T-cell (primary cell): ENCODE data around the gene BCLAF3. TPM values are rescaled to one million over a fixed set of nuclear protein-coding genes. Genes with fewer than 3 reads are reported as not detected.

ENCODE experiments used
- ATAC-seq, 4 experiments: fragments of 200-7000 bp in 3 of 4; fragments of 150-1000 bp in 1 of 4; cut with Tn5 transposase; replicated peaks in 1 of 4; 1 replicate in 3 of 4; 2 replicates in 1 of 4; pipeline ENCODE4 v1.10.0; 2021; ENCODE audit warnings: moderate library complexity in 3 of 4, mild to moderate bottlenecking in 2 of 4, moderate number of reproducible peaks in 1 of 4
- CTCF ChIA-PET, 2 donors: fragments of 300-600 bp; sonication (Branson Sonifier 250); formaldehyde crosslinking; loops; one replicate each; lab custom pipeline; 2022; ENCODE audit warnings: antibody characterized with exemption in 2 of 2; lab: Charles Lee
- POLR2A ChIA-PET, 2 donors: fragments of 300-600 bp; sonication (Branson Sonifier 250); formaldehyde crosslinking; loops; one replicate each; lab custom pipeline; 2022; ENCODE audit warnings: antibody characterized with exemption in 2 of 2; lab: Charles Lee
- DNase-seq, 35 experiments: peaks; one replicate each; pipeline versions ENCODE4 v3.0.0 to v3.0.0-alpha.2; 2013 to 2023
- H3K27ac ChIP-seq: one replicate; pipeline ENCODE4 v1.5.1; 2013; ENCODE audit warnings: low read length
- H3K27me3 ChIP-seq, 2 experiments: replicated peaks in 1 of 2; 1 replicate in 1 of 2; 2 replicates in 1 of 2; pipeline versions ENCODE4 v1.6.1 to v1.7.0; 2013; ENCODE audit warnings: low read length in 1 of 2, mixed read lengths in 1 of 2; ENCODE audit not compliant: control insufficient read depth in 2 of 2, insufficient read depth in 2 of 2; ENCODE audit errors: extremely low read depth in 1 of 2
- H3K36me3 ChIP-seq, 2 donors: 1 replicate in 1 of 2; 2 replicates in 1 of 2; pipeline versions ENCODE4 v1.6.1 to v1.7.0; 2013; ENCODE audit warnings: low read length in 1 of 2; ENCODE audit not compliant: control insufficient read depth in 2 of 2, insufficient read depth in 1 of 2; ENCODE audit errors: extremely low read depth in 1 of 2
- H3K4me1 ChIP-seq, 2 experiments: 1 replicate in 1 of 2; 2 replicates in 1 of 2; pipeline versions ENCODE4 v1.6.1 to v1.7.0; 2013; ENCODE audit warnings: low read length in 2 of 2, mixed read lengths in 1 of 2; ENCODE audit not compliant: insufficient read depth in 2 of 2, control insufficient read depth in 1 of 2; ENCODE audit errors: extremely low read depth in 1 of 2
- H3K4me3 ChIP-seq, 2 donors: 1 replicate in 1 of 2; 2 replicates in 1 of 2; pipeline versions ENCODE4 v1.5.1 to v1.7.0; 2013; ENCODE audit warnings: mild to moderate bottlenecking in 2 of 2, low read length in 1 of 2, moderate library complexity in 1 of 2; ENCODE audit not compliant: control insufficient read depth in 1 of 2; ENCODE audit errors: extremely low read depth in 1 of 2
- H3K9me3 ChIP-seq: 2 replicates; pipeline ENCODE4 v1.7.0; 2013
- H3K27ac Mint-ChIP-seq, 2 donors: one replicate each; pipeline ENCODE4 v1.8.0; 2020 to 2021; ENCODE audit warnings: mild to moderate bottlenecking in 2 of 2, mixed read lengths in 2 of 2
- H3K27me3 Mint-ChIP-seq, 2 donors: one replicate each; pipeline ENCODE4 v1.8.0; 2021 to 2022; ENCODE audit warnings: mixed read lengths in 2 of 2
- H3K36me3 Mint-ChIP-seq: one replicate; pipeline ENCODE4 v1.8.0; 2021; ENCODE audit warnings: mixed read lengths
- H3K4me1 Mint-ChIP-seq, 3 donors: one replicate each; pipeline ENCODE4 v1.8.0; 2020 to 2022; ENCODE audit warnings: mixed read lengths in 3 of 3, mild to moderate bottlenecking in 1 of 3
- H3K4me3 Mint-ChIP-seq, 3 donors: one replicate each; pipeline ENCODE4 v1.8.0; 2020 to 2022; ENCODE audit warnings: mild to moderate bottlenecking in 3 of 3, mixed read lengths in 3 of 3, moderate library complexity in 3 of 3
- H3K9me3 Mint-ChIP-seq, 3 donors: one replicate each; pipeline ENCODE4 v1.8.0; 2020 to 2022; ENCODE audit warnings: mixed read lengths in 3 of 3
- whole genome bisulfite sequencing: methylation state at CpG from one replicate; pipeline ENCODE4 v1.1.5; 2013; ENCODE audit warnings: missing lambda C conversion rate; ENCODE audit not compliant: insufficient coverage; 5-methylcytosine and 5-hydroxymethylcytosine counted together
- total RNA-seq, 35 experiments: library from RNA in 6 of 35; stranded (reverse) in 6 of 35; fragments of 120-200 nt in 1 of 35; gene quantifications; one replicate each; pipeline versions ENCODE4 v1.2.1 to v1.2.4 and lab custom pipeline; 2013 to 2026

Gene BCLAF3
- total RNA-seq, 5 donors from 2014 or later (not counting 1 experiment from before 2014, with no cell fraction given), result 9.1 to 13.6 (median 10.0) TPM

GRCh38 chrX:20026278-20026677, 35.4 kb upstream of the BCLAF3 start:
- no peak for DNase-seq
- POLR2A ChIA-PET, result no interaction called here
- Mint-ChIP-seq H3K27me3 (peaks cover 0 to 5% of the 10 kb centered on the region in 2 donors), H3K9me3 (no peaks in the 10 kb centered on the region), H3K4me1 (peaks cover 8 to 17% (median 13%) of the 10 kb centered on the region in 3 donors), H3K36me3 (peaks cover 3% of the 10 kb centered on the region), H3K27ac (no peak overlapping the region), H3K4me3 (no peak overlapping the region)
- no peaks in the 10 kb centered on the region for H3K27me3 ChIP-seq
- no CpG with 5 or more reads among the region's 2 CpGs for WGBS
- H3K27ac ChIP-seq, result no peak overlapping the region
- ATAC-seq, result no peak
- CTCF ChIA-PET, result no interaction called here
- no peak overlapping the region for H3K4me3 ChIP-seq
- H3K36me3 ChIP-seq, result no peaks in the 10 kb centered on the region
- H3K9me3 ChIP-seq, result no peaks in the 10 kb centered on the region
- peaks cover 0 to 14% of the 10 kb centered on the region in 2 experiments for H3K4me1 ChIP-seq

- H3K4me1 Mint-ChIP-seq, result no peaks in the 10 kb centered on the region
- Histone ChIP-seq H3K27me3 (no peaks in the 10 kb centered on the region), H3K4me1 (no peaks in the 10 kb centered on the region), H3K36me3 (no peaks in the 10 kb centered on the region), H3K27ac (no peak overlapping the region), H3K9me3 (no peaks in the 10 kb centered on the region), H3K4me3 (no peak overlapping the region)
- DNase-seq, result no peak
- H3K27me3 Mint-ChIP-seq, result peaks cover 1 to 9% of the 10 kb centered on the region in 2 donors
- peaks cover 8% of the 10 kb centered on the region for H3K36me3 Mint-ChIP-seq
- 95% methylated on average over 2 of the region's 6 CpGs for WGBS
- ATAC-seq, result no peak
- H3K4me3 Mint-ChIP-seq, result no peak overlapping the region
- CTCF ChIA-PET, result no interaction called here
- peaks cover 11 to 21% (median 15%) of the 10 kb centered on the region in 3 donors for H3K9me3 Mint-ChIP-seq
- H3K27ac Mint-ChIP-seq, result no peak overlapping the region
- POLR2A ChIA-PET, result no interaction called here
Observed at GRCh38 chrX:20019672-20020365, 29.0 kb upstream of the BCLAF3 start.

GRCh38 chrX:20016616-20016945, 25.7 kb upstream of the BCLAF3 start:
- DNase-seq (no peak), ATAC-seq (no peak)
- Histone ChIP-seq H3K36me3 (no peaks in the 10 kb centered on the region), H3K27ac (no peak overlapping the region), H3K4me1 (no peaks in the 10 kb centered on the region), H3K4me3 (no peak overlapping the region), H3K9me3 (no peaks in the 10 kb centered on the region), H3K27me3 (no peaks in the 10 kb centered on the region)
- H3K27ac Mint-ChIP-seq, result no peak overlapping the region
- peaks cover 3% of the 10 kb centered on the region in 2 donors for H3K27me3 Mint-ChIP-seq
- no CpG with 5 or more reads among the region's 2 CpGs for WGBS
- H3K4me3 Mint-ChIP-seq, result no peak overlapping the region
- peaks cover 5% of the 10 kb centered on the region for H3K36me3 Mint-ChIP-seq
- H3K9me3 Mint-ChIP-seq, result peaks cover 11 to 21% (median 15%) of the 10 kb centered on the region in 3 donors
- no peaks in the 10 kb centered on the region for H3K4me1 Mint-ChIP-seq
- ChIA-PET POLR2A (no interaction called here), CTCF (no interaction called here)

- Histone ChIP-seq H3K27me3 (no peaks in the 10 kb centered on the region), H3K4me3 (no peak overlapping the region), H3K9me3 (no peaks in the 10 kb centered on the region), H3K27ac (no peak overlapping the region), H3K36me3 (no peaks in the 10 kb centered on the region), H3K4me1 (no peaks in the 10 kb centered on the region)
- Mint-ChIP-seq H3K36me3 (peaks cover 5% of the 10 kb centered on the region), H3K4me1 (no peaks in the 10 kb centered on the region), H3K27me3 (peaks cover 3% of the 10 kb centered on the region in 2 donors), H3K4me3 (no peak overlapping the region), H3K27ac (no peak overlapping the region), H3K9me3 (peaks cover 11 to 21% (median 15%) of the 10 kb centered on the region in 3 donors)
- ATAC-seq, result no peak
- no peak for DNase-seq
- POLR2A ChIA-PET, result no interaction called here
- WGBS, result no CpG with 5 or more reads among the region's 9 CpGs
- CTCF ChIA-PET, result no interaction called here
Observed at GRCh38 chrX:20015945-20016615, 25.2 kb upstream of the BCLAF3 start.

- no peak overlapping the region for H3K4me3 ChIP-seq
- H3K4me1 ChIP-seq, result no peaks in the 10 kb centered on the region
- Mint-ChIP-seq H3K36me3 (peaks cover 5% of the 10 kb centered on the region), H3K27me3 (peaks cover 3% of the 10 kb centered on the region in 2 donors), H3K4me3 (no peak overlapping the region), H3K27ac (no peak overlapping the region), H3K9me3 (peaks cover 11 to 21% (median 15%) of the 10 kb centered on the region in 3 donors), H3K4me1 (no peaks in the 10 kb centered on the region)
- H3K36me3 ChIP-seq, result no peaks in the 10 kb centered on the region
- no peak overlapping the region for H3K27ac ChIP-seq
- no CpG with 5 or more reads among the region's 1 CpG for WGBS
- DNase-seq (no peak), ATAC-seq (no peak)
- H3K27me3 ChIP-seq, result no peaks in the 10 kb centered on the region
- no peaks in the 10 kb centered on the region for H3K9me3 ChIP-seq
- ChIA-PET CTCF (no interaction called here), POLR2A (no interaction called here)
Observed at GRCh38 chrX:20015422-20015821, 24.6 kb upstream of the BCLAF3 start.

- H3K4me3 ChIP-seq, result no peak overlapping the region
- H3K27ac Mint-ChIP-seq, result no peak overlapping the region
- POLR2A ChIA-PET, result no interaction called here
Observed at GRCh38 chrX:20011608-20012007, 20.7 kb upstream of the BCLAF3 start.

More at GRCh38 chrX:20011608-20012007, 20.7 kb upstream of the BCLAF3 start:
- no peaks in the 10 kb centered on the region for H3K9me3 ChIP-seq
- no peak overlapping the region for H3K27ac ChIP-seq
- H3K4me3 Mint-ChIP-seq, result no peak overlapping the region
- H3K4me1 ChIP-seq, result no peaks in the 10 kb centered on the region
- no peak for ATAC-seq
- no CpG with 5 or more reads among the region's 4 CpGs for WGBS
- no peak for DNase-seq
- peaks cover 0 to 2% of the 10 kb centered on the region in 2 donors for H3K27me3 Mint-ChIP-seq
- peaks cover 8 to 18% (median 12%) of the 10 kb centered on the region in 3 donors for H3K9me3 Mint-ChIP-seq
- peaks cover 5% of the 10 kb centered on the region for H3K36me3 Mint-ChIP-seq
- peaks cover 0 to 2% (median 1%) of the 10 kb centered on the region in 3 donors for H3K4me1 Mint-ChIP-seq
- no peaks in the 10 kb centered on the region for H3K36me3 ChIP-seq
- CTCF ChIA-PET, result no interaction called here
- no peaks in the 10 kb centered on the region for H3K27me3 ChIP-seq
